Stimulated activated CD4-positive, alpha-beta T cell treated with anti-CD3 and anti-CD28 coated beads, Interleukin-2, amount 100 ng/mL, for 24 hours (primary cell): ENCODE data around the gene GUCY2D.
A peak's percentile ranks its signal among the peaks of the same experiment; 100 is the strongest.
"Not testable (repeated sequence)": the region's sequence is repeated elsewhere in the genome, so short reads cannot be mapped to it uniquely, and the experiment has no call there.

Experiments used
- DNase-seq, 2 donors: peaks; one replicate each; pipeline ENCODE4 v3.0.0-alpha.2; 2020

The GUCY2D gene

GRCh38 chr17:8019166-8019565, 16.8 kb downstream of the GUCY2D start:
- no peak for DNase-seq

GRCh38 chr17:8019665-8020650, 17.5 kb downstream of the GUCY2D start:
- DNase-seq: no peak

- DNase-seq: no peak
Measured at GRCh38 chr17:8020776-8021564, 18.6 kb downstream of the GUCY2D start.

GRCh38 chr17:8021565-8022359, 19.3 kb downstream of the GUCY2D start:
- no peak for DNase-seq

GRCh38 chr17:8022360-8023003, 20.1 kb downstream of the GUCY2D start:
- DNase-seq: no peak

GRCh38 chr17:8024161-8024560, 21.7 kb downstream of the GUCY2D start:
- DNase-seq: not testable (repeated sequence)

GRCh38 chr17:8025176-8025911, 22.9 kb downstream of the GUCY2D start:
- no peak for DNase-seq

- DNase-seq: no peak
Measured at GRCh38 chr17:8029121-8029520, 26.7 kb downstream of the GUCY2D start.

GRCh38 chr17:8031261-8031661, 28.8 kb downstream of the GUCY2D start:
- no peak for DNase-seq

- DNase-seq: no peak
Measured at GRCh38 chr17:8031950-8032349, 29.5 kb downstream of the GUCY2D start.

GRCh38 chr17:8032442-8032841, 30.0 kb downstream of the GUCY2D start:
- DNase-seq: no peak

GRCh38 chr17:8038954-8039610, 36.7 kb downstream of the GUCY2D start, which contains the start of gene ALOX15B:
TSS of gene ALOX15B (plus strand) at chr17:8039059. CDS start at chr17:8039156, 97 bp downstream.
- DNase-seq: peak in 1 of 2 donors; percentile 11

GRCh38 chr17:8039611-8040168, 37.3 kb downstream of the GUCY2D start:
- DNase-seq: no peak

- peak; percentile 43 to 51 for DNase-seq
Measured at GRCh38 chr17:8041249-8041928, 39.0 kb downstream of the GUCY2D start.

GRCh38 chr17:8041979-8042378, 39.6 kb downstream of the GUCY2D start:
- no peak for DNase-seq

- no peak for DNase-seq
Measured at GRCh38 chr17:8044819-8045810, 42.7 kb downstream of the GUCY2D start.

GRCh38 chr17:8046306-8046928, 44.0 kb downstream of the GUCY2D start:
- DNase-seq: no peak
